GM19193 (cell line): ENCODE measurements around the gene EMC6.

Experiments used
- POLR2A ChIP-seq: IDR thresholded peaks from 4 replicates; pipeline ENCODE4 v1.6.1; 2011; ENCODE audit not compliant: insufficient read depth, insufficient read length; ENCODE audit errors: extremely low read depth

The EMC6 gene

DNA sequence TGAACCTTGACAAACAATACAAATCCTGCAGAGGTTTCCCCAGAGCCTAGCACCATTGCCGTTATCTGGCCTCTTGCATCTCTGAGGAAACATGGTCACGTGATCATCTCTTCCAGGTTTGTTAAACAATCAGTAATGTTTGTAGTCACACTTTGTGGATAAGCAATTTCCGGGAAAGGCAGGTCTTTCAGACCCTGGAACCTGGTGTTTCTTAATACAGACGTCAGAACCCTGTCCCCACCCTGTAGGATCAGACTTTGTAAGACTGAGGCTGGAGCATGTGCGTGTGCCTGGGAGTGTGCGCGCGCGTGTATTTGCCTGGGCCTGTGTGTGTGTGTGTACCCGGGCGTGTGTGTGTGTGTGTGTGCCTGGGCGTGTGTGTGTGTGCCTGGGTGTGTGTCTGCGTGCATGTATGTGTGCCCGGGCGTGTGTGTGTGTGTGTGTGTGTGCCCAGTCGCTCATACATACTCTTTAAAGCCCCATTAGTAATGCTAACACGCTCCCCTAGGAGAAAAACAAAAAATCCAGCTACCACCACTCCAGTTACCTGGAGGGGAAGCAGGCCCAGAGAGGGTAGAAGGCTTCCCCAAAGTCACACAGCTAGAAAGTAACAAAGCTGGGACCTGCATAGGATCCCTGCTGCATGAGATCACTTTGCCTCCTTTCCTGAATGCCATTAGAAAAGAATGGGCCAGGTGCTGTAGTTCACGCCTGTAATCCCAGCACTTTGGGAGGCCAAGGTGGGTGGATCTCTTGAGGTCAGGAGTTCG is 26.7 kb upstream of the EMC6 start:
- no peak for TF ChIP-seq POLR2A

DNA sequence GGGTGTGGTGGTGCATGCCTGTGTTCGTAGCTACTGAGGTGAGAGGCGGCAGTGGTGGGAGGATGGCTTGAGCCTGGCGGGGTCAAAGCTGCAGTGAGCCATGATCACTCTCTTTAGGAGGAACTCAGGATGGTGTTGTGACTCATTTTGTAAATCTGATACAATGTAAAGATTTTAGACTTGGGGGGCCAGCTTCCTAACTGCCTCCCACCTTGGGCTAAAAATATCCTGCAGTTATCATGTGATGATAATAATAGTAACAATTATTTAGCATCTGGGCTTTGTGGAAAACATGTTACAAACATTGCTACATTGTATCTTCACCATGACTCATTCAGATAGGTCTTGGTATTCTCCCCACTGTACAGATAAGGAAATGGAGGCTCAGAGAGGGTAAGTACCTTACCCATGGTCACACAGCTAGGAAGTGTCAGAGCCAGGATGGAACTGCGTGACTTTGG is 24.7 kb upstream of the EMC6 start:
- TF ChIP-seq POLR2A = no peak

DNA sequence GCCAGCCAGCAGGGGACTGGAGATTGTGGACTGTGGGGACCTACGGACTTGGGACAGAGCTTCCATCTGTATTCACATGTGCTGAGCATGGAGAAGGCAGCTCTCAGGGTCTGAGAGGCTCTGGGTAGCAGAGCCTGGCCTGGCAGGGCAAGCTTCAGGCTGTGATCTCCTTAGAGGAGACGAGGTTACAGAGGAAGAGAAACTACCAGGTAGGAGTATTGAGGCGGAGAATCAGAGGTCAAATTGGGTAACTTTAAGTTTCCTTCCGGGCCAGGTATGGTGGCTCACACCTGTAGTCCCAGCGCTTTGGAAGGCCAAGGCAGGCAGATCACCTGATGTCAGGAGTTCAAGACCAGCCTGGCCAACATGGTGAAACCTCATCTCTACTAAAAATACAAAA is 23.3 kb upstream of the EMC6 start:
- no peak for TF ChIP-seq POLR2A

DNA sequence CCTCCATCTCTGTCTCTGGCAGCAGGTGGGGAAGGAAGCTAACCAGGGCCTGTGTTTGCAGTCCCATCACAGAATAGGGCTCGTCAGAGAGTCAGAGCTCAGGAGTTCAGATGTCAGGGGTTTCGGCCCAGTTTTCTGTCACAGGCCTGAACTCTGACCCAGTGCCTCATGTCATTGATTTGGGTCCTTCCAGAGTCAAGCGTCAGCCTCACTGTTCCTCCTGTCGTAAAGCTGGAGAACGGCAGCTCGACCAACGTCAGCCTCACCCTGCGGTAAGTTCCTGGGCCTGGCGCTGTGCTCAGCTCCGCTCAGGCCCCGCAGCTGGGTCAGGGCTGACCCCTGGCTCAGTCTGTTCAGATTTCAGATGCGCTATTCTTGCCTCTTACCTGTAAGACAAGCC is 21.4 kb upstream of the EMC6 start:
- no peak for TF ChIP-seq POLR2A

DNA sequence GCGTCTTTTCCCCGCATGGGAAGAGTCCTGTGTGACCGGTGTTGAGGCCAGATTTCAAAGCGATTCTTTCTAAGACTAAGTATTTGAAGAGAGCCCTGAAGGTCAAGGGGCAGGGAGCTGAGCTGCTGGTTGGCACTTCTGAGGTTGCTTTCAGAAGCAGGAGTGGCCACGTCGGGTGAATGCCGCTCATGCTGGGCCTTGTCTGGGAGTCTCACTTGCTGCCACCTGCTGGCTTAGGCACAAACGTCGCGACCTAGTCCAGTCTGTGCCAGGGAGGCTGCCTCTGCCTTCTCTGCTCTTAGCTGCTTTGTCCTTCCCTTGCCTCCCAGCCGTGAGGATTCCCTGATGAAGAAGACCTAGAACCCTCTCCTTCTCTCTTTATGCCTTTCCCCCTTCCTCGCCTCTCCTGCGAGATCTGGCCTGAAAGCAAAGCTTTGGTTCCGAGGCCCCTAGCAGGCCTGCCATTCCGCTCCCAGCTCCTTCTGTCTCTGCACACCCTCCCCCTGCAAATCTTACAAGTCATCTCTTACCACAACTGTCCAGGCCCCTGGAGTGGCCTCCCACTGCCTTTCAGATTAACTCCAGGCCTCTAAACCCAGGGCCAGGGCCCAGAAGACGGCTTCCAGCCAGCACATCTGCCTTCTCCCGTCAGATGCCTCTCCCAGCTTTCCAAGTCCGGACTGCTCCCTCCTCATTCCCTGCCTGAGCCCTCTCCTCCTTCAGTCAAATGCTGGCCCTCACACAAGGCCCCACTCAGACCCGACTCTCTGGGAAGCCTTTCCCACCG is 20.6 kb upstream of the EMC6 start:
- TF ChIP-seq POLR2A = no peak

DNA sequence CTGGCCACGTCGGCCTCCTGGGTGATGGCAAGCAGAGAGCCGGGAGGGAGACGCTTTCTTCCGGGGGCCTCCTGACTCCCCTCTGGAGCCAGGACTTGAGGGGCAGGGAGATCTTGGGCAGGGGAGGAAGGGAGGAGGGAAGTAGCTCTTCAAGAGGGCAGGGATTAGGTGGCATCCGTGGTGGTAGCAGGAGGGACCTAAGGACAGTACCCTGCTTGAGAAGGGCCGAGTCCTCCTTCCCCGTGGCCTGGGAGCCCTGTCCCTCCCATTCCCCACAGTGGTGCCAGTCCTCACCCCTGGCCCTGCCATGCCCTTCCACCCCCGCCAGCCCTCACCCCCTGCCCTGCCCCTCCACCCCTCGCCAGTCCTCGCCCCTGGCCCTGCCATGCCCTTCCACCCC is 12.8 kb upstream of the EMC6 start:
- no peak for TF ChIP-seq POLR2A

DNA sequence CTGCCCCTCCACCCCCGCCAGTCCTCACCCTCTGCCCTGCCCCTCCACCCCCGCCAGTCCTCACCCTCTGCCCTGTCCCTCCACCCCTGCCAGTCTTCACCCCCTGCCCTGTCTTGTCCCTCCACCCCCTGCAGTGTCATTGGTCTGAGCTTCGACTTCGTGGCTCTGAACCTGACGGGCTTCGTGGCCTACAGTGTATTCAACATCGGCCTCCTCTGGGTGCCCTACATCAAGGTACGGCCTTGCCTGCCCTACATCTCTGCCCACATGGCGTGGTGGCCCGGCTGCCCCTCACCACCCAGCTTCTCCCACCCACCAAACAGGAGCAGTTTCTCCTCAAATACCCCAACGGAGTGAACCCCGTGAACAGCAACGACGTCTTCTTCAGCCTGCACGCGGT is 12.3 kb upstream of the EMC6 start:
- no peak for TF ChIP-seq POLR2A

DNA sequence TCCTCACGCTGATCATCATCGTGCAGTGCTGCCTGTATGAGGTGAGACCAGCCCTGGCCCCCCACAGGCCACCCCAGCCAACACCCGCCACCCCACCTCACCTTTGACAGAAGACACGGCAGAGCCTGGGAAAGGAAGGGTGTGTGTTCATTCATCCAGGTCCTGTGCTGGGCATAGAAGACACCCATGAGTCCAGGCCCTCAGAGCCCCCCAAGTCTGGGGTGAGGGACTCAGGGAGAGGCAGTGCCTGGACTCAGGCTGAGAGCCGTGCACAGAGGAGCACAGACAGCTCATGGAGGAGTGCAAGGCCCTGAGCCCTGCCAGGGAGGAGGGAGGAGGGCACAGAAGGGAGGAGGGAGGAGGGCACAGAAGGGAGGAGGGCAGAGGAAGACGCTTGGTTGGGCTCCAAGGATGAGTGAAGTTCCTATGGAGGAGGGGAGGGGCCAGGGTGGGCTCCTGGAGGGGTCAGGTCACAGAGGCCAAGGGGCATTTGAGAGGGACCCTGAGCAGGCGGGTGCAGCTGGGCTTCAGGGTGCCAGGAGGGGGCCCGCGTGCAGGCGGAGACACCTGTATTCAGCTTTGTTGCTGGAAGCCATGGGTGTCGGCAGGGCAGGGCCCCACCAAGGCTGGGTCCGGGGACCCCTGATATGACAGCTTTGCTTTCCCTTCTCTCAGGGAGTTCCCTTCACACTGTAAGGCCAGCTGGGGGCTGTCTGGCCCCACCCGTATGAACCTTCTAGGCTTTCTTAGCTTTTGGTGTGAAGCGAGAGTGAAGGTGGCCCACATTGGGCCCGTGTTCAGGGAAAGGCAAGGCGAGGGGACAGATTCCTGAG is 11.6 kb upstream of the EMC6 start:
- no peak for TF ChIP-seq POLR2A

DNA sequence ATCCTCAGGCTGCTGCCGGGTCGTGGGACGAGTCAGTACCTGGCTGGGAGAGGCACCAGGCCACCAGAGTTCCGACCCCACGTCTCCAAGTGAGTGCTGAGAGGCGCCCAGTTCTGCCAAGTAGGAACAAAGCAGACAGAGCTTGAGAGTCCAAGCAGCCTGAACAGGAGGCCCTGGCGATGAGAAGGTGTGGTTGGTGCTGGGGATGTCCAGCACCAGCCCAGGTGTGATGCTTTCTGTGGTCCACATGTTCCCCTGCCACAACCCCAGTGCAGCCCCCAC is 11.1 kb upstream of the EMC6 start:
- no peak for TF ChIP-seq POLR2A

DNA sequence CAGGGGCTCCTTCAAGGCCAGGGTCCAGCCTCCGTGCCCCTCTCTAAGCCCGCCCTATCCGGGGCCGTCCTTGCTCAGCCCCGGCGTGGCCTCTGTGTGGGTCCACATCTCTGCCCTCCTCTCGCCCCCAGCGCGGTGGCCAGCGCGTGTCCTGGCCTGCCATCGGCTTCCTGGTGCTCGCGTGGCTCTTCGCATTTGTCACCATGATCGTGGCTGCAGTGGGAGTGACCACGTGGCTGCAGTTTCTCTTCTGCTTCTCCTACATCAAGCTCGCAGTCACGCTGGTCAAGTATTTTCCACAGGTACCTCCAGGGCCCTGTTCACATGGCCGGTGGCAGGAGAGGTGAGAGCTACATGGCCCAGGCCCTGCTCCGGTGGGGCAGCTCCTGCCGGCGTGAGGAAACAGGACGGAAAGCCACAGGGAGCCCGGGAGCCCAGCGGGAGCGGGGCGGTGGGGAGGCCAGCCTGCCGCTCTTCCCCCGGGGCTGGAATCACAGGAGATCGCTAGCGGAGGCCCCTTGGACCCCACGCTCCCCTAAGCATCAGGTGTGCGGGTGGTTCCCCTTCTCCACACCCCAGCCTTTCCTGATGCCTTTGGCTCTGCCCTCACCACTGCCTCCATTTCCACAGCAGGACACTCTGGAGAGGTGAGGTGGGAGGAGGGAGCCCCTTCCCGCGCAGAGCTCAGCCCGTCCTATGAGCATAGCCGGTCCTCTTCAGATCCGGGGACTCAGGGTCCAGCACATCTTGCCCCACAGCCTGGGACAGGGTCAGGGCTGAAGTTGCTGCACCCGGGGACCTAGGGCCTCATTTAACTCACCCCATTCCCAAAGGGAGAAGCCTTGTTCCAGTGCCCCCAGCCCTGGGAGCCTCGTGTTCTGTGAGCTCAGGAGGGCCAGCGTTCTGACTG is 10.5 kb upstream of the EMC6 start:
- no peak for TF ChIP-seq POLR2A

DNA sequence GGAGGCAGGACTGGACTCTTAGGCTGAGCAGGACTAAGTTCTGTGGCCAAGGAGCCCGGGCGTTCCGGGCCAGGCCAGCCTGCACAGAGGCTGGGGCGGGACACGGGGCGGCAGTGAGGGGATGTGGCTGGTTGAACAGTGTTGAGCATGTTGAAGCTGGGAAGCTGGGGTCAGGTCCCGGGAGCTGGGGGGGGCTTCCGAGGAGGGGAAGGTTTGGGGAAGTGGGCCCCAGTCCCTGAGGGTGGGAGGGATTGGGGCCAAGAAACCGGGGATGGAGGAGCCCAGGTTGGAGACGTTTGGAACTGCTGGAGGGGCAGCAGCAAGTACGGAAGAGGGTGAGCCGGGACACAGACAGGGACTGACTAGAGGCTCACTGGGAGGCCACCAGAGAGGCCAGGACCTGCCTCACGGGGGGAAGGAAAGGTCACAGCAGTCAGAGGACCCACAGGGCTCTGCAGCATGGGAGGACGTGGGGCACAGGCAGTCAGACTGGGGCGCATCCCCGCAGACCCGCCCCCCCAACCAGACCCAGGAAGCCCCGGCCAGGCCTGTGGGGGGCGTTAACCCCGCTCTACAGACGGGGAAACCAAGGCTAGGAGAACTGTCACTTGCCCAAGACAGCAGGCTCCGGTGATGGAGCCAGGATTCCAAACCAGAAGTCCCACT is 9.7 kb upstream of the EMC6 start:
- TF ChIP-seq POLR2A = no peak

DNA sequence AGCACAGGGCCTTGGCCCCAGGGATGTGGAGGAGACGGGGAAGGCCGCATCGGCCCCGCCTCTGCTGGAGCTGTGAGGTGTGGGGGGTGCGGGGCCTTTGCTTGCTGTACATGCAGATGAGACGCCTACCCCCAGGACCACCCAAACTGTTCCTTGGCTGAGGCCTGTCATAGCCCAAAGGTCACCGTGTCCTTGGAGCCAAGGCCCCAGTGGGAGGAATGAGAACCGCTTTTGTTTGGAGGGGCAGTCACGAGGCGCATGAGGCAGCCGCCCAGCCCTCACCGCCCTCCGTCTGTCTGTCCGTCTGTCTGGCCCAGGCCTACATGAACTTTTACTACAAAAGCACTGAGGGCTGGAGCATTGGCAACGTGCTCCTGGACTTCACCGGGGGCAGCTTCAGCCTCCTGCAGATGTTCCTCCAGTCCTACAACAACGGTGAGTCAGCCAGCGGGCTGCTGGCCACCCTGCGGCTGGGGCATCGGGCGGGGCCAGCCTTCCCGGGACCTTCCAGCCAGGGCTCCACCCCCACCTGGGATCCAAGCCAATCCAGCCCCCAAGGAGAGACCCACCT is 9.0 kb upstream of the EMC6 start:
- no peak for TF ChIP-seq POLR2A

DNA sequence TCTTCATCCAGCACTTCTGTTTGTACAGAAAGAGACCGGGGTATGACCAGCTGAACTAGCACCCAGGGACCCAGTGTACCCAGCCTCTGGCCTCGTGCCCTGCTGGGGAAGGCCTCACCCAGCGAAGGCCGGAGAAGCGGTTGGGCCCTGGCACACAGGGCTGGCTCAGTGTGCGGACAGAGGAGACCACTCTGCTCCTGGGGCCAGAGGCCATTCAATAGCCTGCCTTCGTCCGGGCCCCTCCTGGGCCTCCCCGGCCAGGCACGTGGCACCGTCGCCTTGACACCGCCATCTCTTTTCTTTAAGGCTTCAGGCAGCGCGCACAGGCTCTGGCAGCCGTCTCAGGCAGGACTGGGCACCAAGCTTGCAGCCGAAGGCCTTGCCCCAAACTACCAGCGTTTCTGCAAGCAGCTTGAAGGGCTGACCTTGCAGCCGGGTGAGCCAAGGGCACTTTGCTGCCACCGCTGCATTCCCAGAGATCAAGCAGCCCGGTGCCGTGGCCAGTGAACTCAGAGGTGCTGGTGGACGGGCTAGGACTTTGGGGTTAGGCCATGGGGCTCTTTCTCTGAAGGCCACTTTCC is 8.2 kb upstream of the EMC6 start:
- no peak for TF ChIP-seq POLR2A
